ENCODE results near the gene METTL14.

Gene METTL14

GRCh38 chr4:118753096-118753495, 67.9 kb downstream of the METTL14 start:
- no peak for TF ChIP-seq CTCF (IDR thresholded peaks at IDR 0.05; ENCODE audit: insufficient read depth, low read length, missing control alignments)
- POLR2A ChIA-PET = no interaction called here
- CTCF ChIA-PET = interaction anchor here (1.1 to 1.5 kb wide), 3 partner anchors 8 to 19 kb away, joined by 4 to 5 read pairs (median 4); no protein-coding TSS in a partner anchor
- H3K4me3 ChIP-seq (ENCODE audit: low read depth, low read length) = no peak overlapping the region
- no peak for DNase-seq (ENCODE audit: low read depth, low spot score)

- DNase-seq (ENCODE audit: low read depth, low spot score) = no peak
- CTCF ChIA-PET = interaction anchor here (1.1 to 1.6 kb wide), 4 partner anchors 9 to 137 kb away, joined by 4 to 7 read pairs (median 4); no protein-coding TSS in a partner anchor
- POLR2A ChIA-PET = no interaction called here
- TF ChIP-seq CTCF (IDR thresholded peaks at IDR 0.05; ENCODE audit: insufficient read depth, low read length, missing control alignments) = no peak
- no peak overlapping the region for H3K4me3 ChIP-seq (ENCODE audit: low read depth, low read length)
Observed at GRCh38 chr4:118753685-118754084, 68.5 kb downstream of the METTL14 start.

GRCh38 chr4:118754890-118755289, 69.7 kb downstream of the METTL14 start:
- POLR2A ChIA-PET = no interaction called here
- H3K4me3 ChIP-seq (ENCODE audit: low read depth, low read length) = no peak overlapping the region
- TF ChIP-seq CTCF (IDR thresholded peaks at IDR 0.05; ENCODE audit: insufficient read depth, low read length, missing control alignments) = no peak
- CTCF ChIA-PET = interaction anchor here (1.2 to 4.3 kb wide), 5 partner anchors 10 to 215 kb away, joined by 3 to 20 read pairs (median 4); no protein-coding TSS in a partner anchor
- no peak for DNase-seq (ENCODE audit: low read depth, low spot score)

- TF ChIP-seq CTCF (IDR thresholded peaks at IDR 0.05; ENCODE audit: insufficient read depth, low read length, missing control alignments) = no peak
- ChIA-PET CTCF (interaction anchor here (1.0 to 4.3 kb wide), 8 partner anchors 10 to 214 kb away, joined by 3 to 20 read pairs (median 5); no protein-coding TSS in a partner anchor), POLR2A (interaction anchor here (0.6 kb wide), 1 partner anchor 517 kb away, joined by 3 read pairs; no protein-coding TSS in a partner anchor)
- H3K4me3 ChIP-seq (ENCODE audit: low read depth, low read length) = no peak overlapping the region
- DNase-seq (ENCODE audit: low read depth, low spot score) = no peak
Observed at GRCh38 chr4:118755438-118756226, 70.4 kb downstream of the METTL14 start.

GRCh38 chr4:118756429-118756828, 71.2 kb downstream of the METTL14 start:
- POLR2A ChIA-PET = interaction anchor here (0.6 kb wide), 1 partner anchor 516 kb away, joined by 3 read pairs; no protein-coding TSS in a partner anchor
- DNase-seq (ENCODE audit: low read depth, low spot score) = no peak
- TF ChIP-seq CTCF (IDR thresholded peaks at IDR 0.05; ENCODE audit: insufficient read depth, low read length, missing control alignments) = no peak
- CTCF ChIA-PET = interaction anchor here (1.0 to 4.3 kb wide), 5 partner anchors 13 to 213 kb away, joined by 3 to 20 read pairs (median 5); no protein-coding TSS in a partner anchor
- H3K4me3 ChIP-seq (ENCODE audit: low read depth, low read length) = no peak overlapping the region

GRCh38 chr4:118756958-118757357, 71.8 kb downstream of the METTL14 start:
- ChIA-PET CTCF (interaction anchor here (1.4 to 4.3 kb wide), 5 partner anchors 12 to 213 kb away, joined by 3 to 20 read pairs (median 5); no protein-coding TSS in a partner anchor), POLR2A (no interaction called here)
- no peak for TF ChIP-seq CTCF (IDR thresholded peaks at IDR 0.05; ENCODE audit: insufficient read depth, low read length, missing control alignments)
- no peak for DNase-seq (ENCODE audit: low read depth, low spot score)
- no peak overlapping the region for H3K4me3 ChIP-seq (ENCODE audit: low read depth, low read length)
